MG63 (cell line): ENCODE data around the gene CALML4. TPM values are rescaled to one million over a fixed set of nuclear protein-coding genes. Genes with fewer than 3 reads are reported as not detected.
"Not testable (repeated sequence)": the region's sequence is repeated elsewhere in the genome, so short reads cannot be mapped to it uniquely, and the experiment has no call there.

ENCODE experiments used
- DNase-seq: peaks from one replicate; pipeline ENCODE4 v3.0.0-alpha.2; 2020
- H3K27me3 ChIP-seq: fragments of 250-450 bp; sonication (Bioruptor Pico); 2 replicates; pipeline ENCODE4 v1.5.1; 2020; ENCODE audit warnings: mild to moderate bottlenecking, moderate library complexity
- H3K36me3 ChIP-seq: fragments of 250-450 bp; sonication (Bioruptor Pico); 2 replicates; pipeline ENCODE4 v1.5.1; 2020; ENCODE audit warnings: mild to moderate bottlenecking, moderate library complexity
- H3K4me3 ChIP-seq: fragments of 250-450 bp; sonication (Bioruptor Pico); 2 replicates; pipeline ENCODE4 v1.5.1; 2020; ENCODE audit warnings: mild to moderate bottlenecking, moderate library complexity
- H3K9me3 ChIP-seq: fragments of 250-450 bp; sonication (Bioruptor Pico); 2 replicates; pipeline ENCODE4 v1.5.1; 2020; ENCODE audit warnings: mild to moderate bottlenecking, moderate library complexity
- total RNA-seq: library from RNA; depleted of rRNA; stranded (reverse); fragments of >200 nt; shearing (Covaris generic); gene quantifications from 2 replicates; pipeline ENCODE4 v1.2.3, GENCODE V29; 2014; ENCODE audit warnings: low replicate concordance; rRNA removed

CALML4 gene
- total RNA-seq = 0.82 and 3.3 TPM in 2 replicates

GRCh38 chr15:68204776-68205557, at the start of gene CALML4:
Gene CALML4 (minus strand): TSS chr15:68205332. CDS start chr15:68205247, 85 bp downstream.
- DNase-seq = peak; percentile 72
- no peaks in the 10 kb centered on the region for H3K27me3 ChIP-seq

GRCh38 chr15:68252925-68253534, 47.9 kb upstream of the CALML4 start:
- Histone ChIP-seq H3K4me3 (no peak overlapping the region), H3K27me3 (peaks cover 3% of the 10 kb centered on the region)

More at GRCh38 chr15:68204776-68205557, at the start of gene CALML4:
- H3K9me3 ChIP-seq = no peaks in the 10 kb centered on the region
- no peak within 1 kb of the TSS for H3K4me3 ChIP-seq
- peaks cover 18% of the 10 kb centered on the region for H3K36me3 ChIP-seq

GRCh38 chr15:68249058-68249713, 44.1 kb upstream of the CALML4 start:
- DNase-seq = no peak
- peaks cover 11% of the 10 kb centered on the region for H3K9me3 ChIP-seq
- H3K27me3 ChIP-seq = peaks cover 3% of the 10 kb centered on the region
- H3K4me3 ChIP-seq = no peak overlapping the region
- H3K36me3 ChIP-seq = no peaks in the 10 kb centered on the region

More at GRCh38 chr15:68252925-68253534, 47.9 kb upstream of the CALML4 start:
- DNase-seq = peak; percentile 24
- Histone ChIP-seq H3K36me3 (no peaks in the 10 kb centered on the region), H3K9me3 (no peaks in the 10 kb centered on the region; the same call in 1 of the 2 replicates)

GRCh38 chr15:68244235-68244634, 39.1 kb upstream of the CALML4 start:
- Histone ChIP-seq H3K9me3 (peaks cover 13% of the 10 kb centered on the region), H3K27me3 (no peaks in the 10 kb centered on the region), H3K36me3 (no peaks in the 10 kb centered on the region), H3K4me3 (no peak overlapping the region)
- no peak for DNase-seq

DNA sequence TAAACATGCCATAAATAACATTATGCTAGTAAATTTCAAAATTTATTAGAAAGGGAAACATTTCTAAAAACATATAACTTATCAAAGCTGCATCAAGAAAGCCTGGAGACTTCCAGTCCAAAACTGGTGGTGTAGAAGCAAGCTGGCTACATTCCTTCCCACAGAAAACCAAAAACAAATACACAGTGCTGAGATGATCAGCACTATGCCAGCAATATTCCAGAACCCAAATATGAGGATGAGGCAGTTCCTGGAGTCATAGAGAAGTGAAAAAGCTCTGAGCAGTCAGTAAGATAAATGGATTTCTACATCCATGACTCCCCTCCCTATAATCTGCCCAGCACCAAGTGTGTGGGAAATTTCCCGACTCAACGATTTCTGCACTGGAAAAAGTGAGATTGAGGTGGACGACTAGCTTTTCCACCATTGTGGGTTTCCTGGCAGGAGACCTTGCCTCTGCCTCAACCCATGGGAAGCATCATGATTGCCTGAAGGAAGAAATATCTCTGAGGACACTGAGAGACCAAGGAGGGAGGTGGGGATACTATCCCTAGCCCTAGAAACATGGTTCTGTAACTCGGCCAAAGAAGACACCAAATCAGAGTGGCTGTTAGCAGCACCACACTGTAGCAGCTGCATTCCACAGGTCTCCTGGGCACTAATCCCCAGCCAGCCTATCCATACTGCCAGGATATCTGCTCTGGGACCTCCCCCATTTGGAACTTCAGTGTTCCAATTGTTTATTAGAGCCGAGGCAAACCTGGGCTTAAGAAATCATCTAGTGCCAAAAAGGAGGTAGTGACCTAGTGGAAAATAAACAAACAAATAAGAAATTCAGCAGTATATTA, 36.2 kb upstream of the CALML4 start:
- Histone ChIP-seq H3K36me3 (no peaks in the 10 kb centered on the region), H3K4me3 (no peak overlapping the region), H3K9me3 (peaks cover 10% of the 10 kb centered on the region), H3K27me3 (no peaks in the 10 kb centered on the region)
- DNase-seq = no peak

GRCh38 chr15:68239025-68239424, 33.9 kb upstream of the CALML4 start:
- Histone ChIP-seq H3K27me3 (no peaks in the 10 kb centered on the region), H3K36me3 (no peaks in the 10 kb centered on the region), H3K9me3 (peaks cover 3% of the 10 kb centered on the region), H3K4me3 (no peak overlapping the region)
- DNase-seq = no peak

- H3K4me3 ChIP-seq = no peak overlapping the region
- no peaks in the 10 kb centered on the region for H3K27me3 ChIP-seq
- H3K36me3 ChIP-seq = no peaks in the 10 kb centered on the region
- no peak for DNase-seq
- H3K9me3 ChIP-seq = peaks cover 2% of the 10 kb centered on the region; the same call in 1 of the 2 replicates
Measured at GRCh38 chr15:68235022-68235421, 29.9 kb upstream of the CALML4 start.

DNA sequence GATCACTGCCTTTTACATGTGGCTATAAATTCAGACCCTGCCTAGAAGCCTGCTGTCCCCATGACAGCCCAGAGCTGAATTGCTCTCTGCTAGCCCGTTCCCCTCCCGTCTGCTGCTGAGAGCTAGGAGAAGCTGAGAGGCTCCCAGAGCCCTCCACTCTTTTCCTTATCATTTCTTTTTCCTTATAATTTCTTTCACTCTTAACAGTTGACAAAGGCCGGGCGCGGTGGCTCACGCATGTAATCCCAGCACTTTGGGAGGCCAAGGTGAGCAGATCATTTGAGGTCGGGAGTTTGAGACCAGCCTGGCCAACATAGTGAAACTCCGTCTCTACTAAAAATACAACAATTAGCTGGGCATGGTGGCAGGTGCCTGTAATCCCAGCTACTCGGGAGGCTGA, 29.4 kb upstream of the CALML4 start:
- H3K4me3 ChIP-seq, DNase-seq, H3K36me3 ChIP-seq, H3K27me3 ChIP-seq, H3K9me3 ChIP-seq: not testable (repeated sequence)

- DNase-seq = no peak
- Histone ChIP-seq H3K9me3 (peaks cover 2% of the 10 kb centered on the region; the same call in 1 of the 2 replicates), H3K27me3 (no peaks in the 10 kb centered on the region), H3K36me3 (no peaks in the 10 kb centered on the region), H3K4me3 (no peak overlapping the region)
Measured at GRCh38 chr15:68234060-68234459, 28.9 kb upstream of the CALML4 start.

GRCh38 chr15:68232937-68233336, 27.8 kb upstream of the CALML4 start:
- Histone ChIP-seq H3K36me3 (peaks cover 9% of the 10 kb centered on the region), H3K27me3 (no peaks in the 10 kb centered on the region), H3K4me3 (no peak overlapping the region), H3K9me3 (peaks cover 2% of the 10 kb centered on the region; the same call in 1 of the 2 replicates)
- DNase-seq = no peak

GRCh38 chr15:68232449-68232848, 27.3 kb upstream of the CALML4 start:
- Histone ChIP-seq H3K4me3 (no peak overlapping the region), H3K36me3 (peaks cover 13% of the 10 kb centered on the region), H3K27me3 (no peaks in the 10 kb centered on the region), H3K9me3 (peaks cover under 1% of the 10 kb centered on the region; the same call in 1 of the 2 replicates)
- no peak for DNase-seq

DNA sequence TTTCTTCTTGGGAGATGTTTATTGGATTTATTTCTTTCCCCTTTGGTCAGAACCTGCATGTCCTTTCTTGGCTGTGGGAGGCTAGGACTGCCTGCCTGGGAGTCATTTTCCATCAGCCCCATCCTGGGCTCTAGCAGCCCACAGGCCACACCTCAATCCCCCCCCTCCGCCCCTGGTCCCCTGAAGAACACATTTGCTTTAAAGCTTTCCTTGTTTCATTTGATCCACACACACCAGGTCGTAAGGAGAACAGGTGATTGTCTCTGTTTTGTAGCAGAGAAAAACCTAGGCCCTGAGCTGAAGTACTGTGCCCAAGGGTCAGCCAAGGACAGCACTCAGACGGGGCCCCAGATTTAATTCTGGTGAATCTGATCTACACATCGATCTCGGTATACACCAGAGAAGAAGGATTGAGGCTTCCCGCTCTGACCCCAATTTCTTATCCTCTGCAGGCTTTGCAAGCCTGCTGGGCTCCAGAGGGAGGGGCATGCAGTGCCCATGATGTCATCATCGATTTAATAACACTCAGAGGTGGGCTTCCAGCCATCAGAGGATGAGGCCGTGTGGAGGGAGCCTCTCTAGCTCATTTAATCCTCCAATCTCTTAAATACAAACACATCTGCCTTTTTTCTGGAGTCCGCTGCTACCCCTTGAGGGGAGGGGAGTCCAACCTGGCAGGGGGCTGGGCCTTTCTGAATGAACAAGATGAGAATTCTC, 26.1 kb upstream of the CALML4 start:
- Histone ChIP-seq H3K4me3 (no peak overlapping the region), H3K9me3 (no peaks in the 10 kb centered on the region), H3K36me3 (peaks cover 22% of the 10 kb centered on the region), H3K27me3 (no peaks in the 10 kb centered on the region)
- no peak for DNase-seq

DNA sequence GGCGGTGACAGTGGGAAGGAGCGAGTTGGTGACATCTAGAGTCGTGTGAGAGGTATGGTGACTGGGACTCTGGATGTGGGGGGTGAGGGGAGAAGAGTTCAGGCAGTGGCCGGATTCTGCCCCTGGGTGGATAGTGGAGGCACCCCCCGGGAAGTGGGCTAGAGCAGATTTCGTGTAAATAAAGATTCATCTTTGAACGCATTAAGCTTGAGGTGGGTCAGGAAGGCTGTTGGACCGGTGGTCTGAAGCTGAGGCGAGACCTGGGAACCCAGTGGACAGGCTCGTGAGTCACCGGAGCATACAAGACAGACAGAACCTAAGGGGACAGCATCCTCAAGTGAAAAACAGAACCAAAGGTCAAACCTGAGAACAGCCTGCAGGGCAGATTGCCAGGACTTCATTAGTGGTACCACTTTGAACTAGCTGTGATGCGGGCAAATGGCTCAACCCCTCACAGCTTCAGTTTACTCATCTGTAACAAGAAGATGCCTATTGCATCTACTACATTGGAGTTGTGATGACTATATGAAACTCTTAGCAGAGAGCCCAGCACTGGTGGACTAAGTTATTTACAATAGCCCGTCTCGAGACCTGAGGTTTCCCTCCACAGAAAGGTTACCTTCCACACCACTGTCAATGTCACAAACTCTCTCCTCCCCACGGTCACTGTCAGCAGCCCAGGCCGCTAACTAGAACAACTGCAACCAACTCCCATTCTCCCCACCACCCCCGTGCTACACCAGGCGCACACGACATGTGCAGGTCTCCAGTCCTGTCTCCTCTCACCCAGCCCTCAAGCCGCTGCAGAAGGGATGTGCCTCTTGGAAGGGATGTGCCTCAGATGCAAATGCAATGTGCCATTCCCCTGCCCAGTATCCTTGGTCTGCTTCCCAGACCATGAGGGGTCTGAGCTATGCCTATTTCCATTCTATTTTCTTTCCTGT, 25.3 kb upstream of the CALML4 start:
- Histone ChIP-seq H3K9me3 (no peaks in the 10 kb centered on the region), H3K4me3 (peak overlapping the region; percentile 97), H3K27me3 (no peaks in the 10 kb centered on the region), H3K36me3 (peaks cover 25% of the 10 kb centered on the region)
- DNase-seq = no peak

DNA sequence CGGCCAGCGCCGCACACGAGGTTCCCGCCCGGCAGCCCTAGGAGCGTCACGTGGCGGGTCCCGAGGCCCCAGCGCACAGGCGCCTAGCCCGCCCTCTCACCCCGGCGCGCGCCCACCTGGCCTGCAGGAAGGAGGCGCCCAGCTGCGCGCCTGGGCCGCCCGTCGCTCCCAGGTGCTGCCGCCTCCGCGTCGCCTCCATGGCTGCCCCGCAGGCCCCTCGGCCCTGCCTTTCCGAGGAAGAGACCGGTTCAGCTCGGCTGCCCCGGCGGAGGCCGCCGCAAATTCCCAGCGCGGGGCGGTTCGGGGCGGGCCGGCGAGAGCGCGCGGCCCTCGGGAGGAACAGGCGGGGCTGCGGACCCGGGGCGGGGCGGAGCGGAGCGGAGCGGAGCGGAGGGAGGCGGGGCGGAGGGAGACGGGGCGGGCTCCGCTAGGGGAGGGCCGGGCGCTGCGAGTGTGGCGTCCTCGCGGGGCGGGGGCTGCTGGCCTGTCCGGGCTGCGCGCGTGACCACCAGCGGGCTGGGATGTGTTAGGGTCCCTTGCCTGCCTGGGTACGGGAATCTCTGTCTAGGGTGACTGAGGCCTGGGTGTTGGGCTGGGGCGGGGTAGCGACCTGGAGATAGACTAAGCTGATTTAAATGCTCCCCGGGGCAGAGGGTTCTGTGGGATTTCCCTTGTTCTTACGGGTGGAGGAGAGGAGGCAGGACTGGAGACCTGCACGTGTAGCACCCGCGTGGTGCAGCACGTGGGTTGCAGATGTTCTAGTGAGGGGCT, 24.4 kb upstream of the CALML4 start, which contains the start of gene CLN6:
Gene CLN6 (minus strand): TSS at position 343 of the 771 bp plus-strand sequence. CDS start 144 bp downstream, at position 199.
- peak; percentile 80 for DNase-seq
- Histone ChIP-seq H3K4me3 (peak within 1 kb of the TSS; percentile 97), H3K9me3 (no peaks in the 10 kb centered on the region), H3K27me3 (no peaks in the 10 kb centered on the region), H3K36me3 (peaks cover 28% of the 10 kb centered on the region)
